GM21528 (cell line): Measurements from ENCODE around the gene RAD51.

Experiments used
- ATAC-seq: cut with Tn5 transposase; IDR thresholded peaks from one replicate; pipeline ENCODE4 v1.9.1; 2021; ENCODE audit warnings: mild to moderate bottlenecking, moderate library complexity; ENCODE audit not compliant: unreplicated experiment, low FRiP score

Gene RAD51

GRCh38 chr15:40721701-40722100, 26.7 kb downstream of the RAD51 start:
- no peak for ATAC-seq

GRCh38 chr15:40722354-40722753, 27.4 kb downstream of the RAD51 start:
- ATAC-seq, result no peak

- no peak for ATAC-seq
Observed at GRCh38 chr15:40722934-40723333, 28.0 kb downstream of the RAD51 start.

GRCh38 chr15:40723919-40724318, 28.9 kb downstream of the RAD51 start:
- no peak for ATAC-seq

GRCh38 chr15:40731034-40731433, 36.1 kb downstream of the RAD51 start:
- no peak for ATAC-seq

GRCh38 chr15:40736575-40736974, 41.6 kb downstream of the RAD51 start:
- no peak for ATAC-seq

GRCh38 chr15:40737048-40737447, 42.1 kb downstream of the RAD51 start:
- no peak for ATAC-seq

DNA sequence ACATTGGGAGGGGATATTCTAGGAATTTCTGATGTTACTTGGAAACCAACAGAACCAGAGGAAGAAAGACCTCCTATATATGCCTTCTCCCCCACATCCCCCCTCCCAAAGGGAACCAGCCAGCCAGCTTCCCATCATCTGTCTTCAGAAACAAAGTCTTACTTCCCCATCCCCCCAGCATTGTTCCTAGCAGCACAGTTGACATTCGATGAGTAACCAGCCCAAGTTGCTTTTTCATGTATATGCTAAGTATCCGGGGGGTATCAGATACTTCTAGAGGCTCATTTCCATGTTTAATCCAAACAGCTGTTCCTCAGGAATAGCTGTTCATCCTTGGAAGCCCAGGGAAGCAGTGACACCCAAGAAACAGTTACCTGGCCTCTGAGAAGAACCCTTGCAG, 44.1 kb downstream of the RAD51 start:
- ATAC-seq, result no peak

GRCh38 chr15:40739854-40740253, 44.9 kb downstream of the RAD51 start:
- no peak for ATAC-seq

DNA sequence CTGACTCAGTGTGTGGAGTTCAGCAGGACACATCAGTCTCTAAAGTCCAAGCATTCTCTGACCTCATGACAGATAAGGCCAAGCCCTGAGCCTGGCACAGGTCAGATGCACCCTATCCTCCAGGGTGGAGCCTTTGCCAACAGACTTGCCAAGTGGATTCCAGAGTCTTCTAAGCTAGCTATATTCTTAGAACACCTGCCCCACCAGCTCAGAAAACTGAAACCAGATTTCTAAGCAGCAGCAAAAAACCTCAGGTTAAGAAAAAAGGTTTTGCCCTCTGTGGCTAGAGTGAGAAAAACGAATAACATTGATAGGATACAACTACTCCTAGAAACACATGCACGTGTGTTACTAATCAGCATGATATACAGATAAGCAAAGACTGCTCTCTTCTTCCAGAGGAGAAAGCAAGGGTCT, 48.5 kb downstream of the RAD51 start:
- no peak for ATAC-seq

DNA sequence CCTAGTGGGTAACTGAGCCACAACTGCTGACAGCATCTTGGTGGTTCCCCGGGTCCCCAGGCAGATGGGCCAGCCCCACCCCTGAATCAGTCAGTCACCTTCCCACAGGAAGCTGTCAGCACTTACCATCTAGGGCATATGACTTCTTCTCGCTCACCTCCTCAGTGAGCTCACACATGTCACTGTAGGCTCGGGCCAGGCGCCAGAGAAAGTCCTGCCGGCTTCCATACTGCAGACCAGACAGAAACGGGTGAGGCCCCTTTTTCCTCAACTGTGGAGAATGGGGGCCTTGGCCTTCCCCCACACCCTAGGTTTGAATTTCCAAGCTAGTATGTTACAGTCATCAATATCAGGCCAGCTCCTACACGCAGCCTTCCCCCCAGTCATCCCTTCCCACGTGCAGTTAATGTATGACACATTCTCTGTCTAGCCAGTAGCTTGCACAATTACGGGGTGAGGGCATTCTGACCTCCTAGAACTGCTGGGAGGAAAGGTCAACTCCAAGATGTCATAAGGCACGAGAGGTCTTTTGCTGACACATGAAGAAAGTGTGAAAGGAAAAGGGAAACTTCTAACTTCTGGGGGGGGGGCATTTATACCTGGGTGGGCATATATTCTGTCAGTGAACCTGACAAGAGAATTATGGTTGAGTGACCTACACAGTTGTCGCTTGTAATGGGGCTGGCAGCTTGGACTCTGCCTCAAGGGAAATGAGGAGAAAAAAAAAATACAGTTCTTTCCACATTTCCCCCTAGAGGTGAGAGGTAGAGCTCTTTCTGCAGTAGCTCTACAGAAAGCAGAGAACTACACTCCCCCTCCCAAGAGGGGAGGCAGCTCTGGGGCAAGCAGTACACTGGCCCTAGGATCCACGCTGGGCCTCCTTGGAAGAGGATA, 49.2 kb downstream of the RAD51 start:
- no peak for ATAC-seq

GRCh38 chr15:40744815-40745152, 49.8 kb downstream of the RAD51 start:
- ATAC-seq, result no peak

GRCh38 chr15:40746916-40747418, 52.0 kb downstream of the RAD51 start:
- no peak for ATAC-seq

DNA sequence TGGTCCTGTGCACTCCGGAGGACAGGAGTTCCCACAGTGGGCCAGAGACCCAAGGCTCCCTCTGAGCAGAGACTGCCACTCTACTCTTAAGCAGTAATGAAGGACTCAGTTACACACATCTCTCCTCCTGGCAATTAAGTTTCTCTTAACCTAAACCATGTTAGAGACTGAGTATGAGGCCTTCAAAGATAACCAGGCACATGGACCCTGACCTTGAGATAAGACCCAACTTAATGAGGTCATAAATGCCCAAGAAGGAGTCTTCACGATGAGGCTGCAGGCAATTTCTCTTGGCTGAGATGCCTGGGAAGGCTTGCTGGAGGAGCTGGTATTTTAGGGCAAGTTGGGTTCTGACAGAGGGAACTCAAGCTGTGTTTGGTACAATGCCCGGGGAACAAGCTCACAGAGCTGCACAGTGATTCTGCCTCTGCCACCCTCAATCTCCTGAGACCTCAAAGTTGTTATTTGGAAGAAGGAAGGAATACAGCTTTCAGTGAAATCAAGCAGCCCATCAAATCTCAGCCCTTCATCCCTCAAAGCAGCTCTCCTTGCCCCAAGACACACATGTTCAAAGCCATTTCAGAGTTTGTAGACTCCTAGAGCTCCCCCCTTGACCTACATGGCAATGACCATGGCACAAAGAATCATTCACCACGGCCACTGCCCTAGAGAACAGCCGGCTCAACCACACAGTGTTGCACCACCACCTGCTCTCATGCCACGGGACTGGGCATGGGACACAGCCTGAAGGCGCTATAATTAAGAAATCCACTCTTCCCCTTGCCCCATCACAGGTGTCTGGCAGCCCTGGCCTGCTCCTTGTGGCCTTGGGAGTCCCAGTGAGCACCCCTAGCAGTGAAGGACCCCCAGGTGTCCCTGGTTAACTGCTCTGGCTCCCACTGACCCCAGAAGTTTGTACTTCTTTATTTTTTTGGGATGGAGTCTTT, 53.0 kb downstream of the RAD51 start:
- no peak for ATAC-seq

GRCh38 chr15:40749151-40749630, 54.2 kb downstream of the RAD51 start:
- no peak for ATAC-seq

GRCh38 chr15:40750885-40751284, 55.9 kb downstream of the RAD51 start:
- no peak for ATAC-seq

DNA sequence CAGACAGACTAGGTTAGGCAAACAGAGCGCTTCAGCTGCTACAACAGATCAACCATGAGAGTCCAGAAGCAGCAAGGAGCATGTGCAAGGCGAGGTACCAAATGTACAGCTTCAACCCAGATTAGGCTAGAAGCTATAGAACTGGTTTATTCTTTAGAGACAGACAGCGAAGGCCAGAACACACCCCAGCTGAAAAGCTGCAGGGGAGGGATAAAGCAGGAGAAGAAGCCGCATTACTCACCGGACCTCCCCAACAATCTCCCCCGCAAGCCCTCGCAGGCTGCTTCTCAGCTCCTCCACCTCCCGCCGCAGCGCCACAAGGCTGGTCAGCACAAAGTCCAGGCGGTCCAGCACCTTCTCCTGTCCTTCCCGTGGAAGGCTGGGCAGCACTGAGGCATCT, 56.8 kb downstream of the RAD51 start:
- no peak for ATAC-seq

- ATAC-seq, result no peak
Observed at GRCh38 chr15:40754574-40754882, 59.6 kb downstream of the RAD51 start.

GRCh38 chr15:40754883-40755811, 60.2 kb downstream of the RAD51 start, which contains the start of gene RMDN3:
Gene RMDN3, minus strand, starts transcription at chr15:40755254. Its CDS starts 471 bp downstream, at chr15:40754783.
- ATAC-seq, result peak; percentile 80

DNA sequence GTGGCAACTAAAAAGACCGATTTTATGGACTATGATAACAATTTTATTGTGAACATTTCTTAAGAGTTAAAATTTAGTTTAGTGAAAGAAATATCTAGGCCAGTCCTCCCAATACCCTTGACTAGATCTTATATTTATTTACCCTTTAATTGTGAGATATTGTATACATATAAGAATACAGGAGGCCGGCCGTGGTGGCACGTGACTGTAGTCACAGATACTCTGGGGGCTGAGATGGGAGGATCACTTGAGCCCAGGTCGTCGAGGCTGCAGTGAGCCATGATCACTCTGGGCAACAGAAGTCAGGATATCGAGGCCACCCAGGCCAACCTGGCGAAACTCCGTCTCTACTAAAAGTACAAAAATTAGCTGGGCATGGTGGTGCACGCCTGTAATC, 60.8 kb downstream of the RAD51 start:
- no peak for ATAC-seq
